GM19467 (cell line): Measurements from ENCODE around the gene COL11A2.

Experiments used
- ATAC-seq: cut with Tn5 transposase; IDR thresholded peaks from one replicate; pipeline ENCODE4 v1.9.1; 2021; ENCODE audit warnings: mild to moderate bottlenecking, moderate library complexity; ENCODE audit not compliant: unreplicated experiment

COL11A2 gene

DNA sequence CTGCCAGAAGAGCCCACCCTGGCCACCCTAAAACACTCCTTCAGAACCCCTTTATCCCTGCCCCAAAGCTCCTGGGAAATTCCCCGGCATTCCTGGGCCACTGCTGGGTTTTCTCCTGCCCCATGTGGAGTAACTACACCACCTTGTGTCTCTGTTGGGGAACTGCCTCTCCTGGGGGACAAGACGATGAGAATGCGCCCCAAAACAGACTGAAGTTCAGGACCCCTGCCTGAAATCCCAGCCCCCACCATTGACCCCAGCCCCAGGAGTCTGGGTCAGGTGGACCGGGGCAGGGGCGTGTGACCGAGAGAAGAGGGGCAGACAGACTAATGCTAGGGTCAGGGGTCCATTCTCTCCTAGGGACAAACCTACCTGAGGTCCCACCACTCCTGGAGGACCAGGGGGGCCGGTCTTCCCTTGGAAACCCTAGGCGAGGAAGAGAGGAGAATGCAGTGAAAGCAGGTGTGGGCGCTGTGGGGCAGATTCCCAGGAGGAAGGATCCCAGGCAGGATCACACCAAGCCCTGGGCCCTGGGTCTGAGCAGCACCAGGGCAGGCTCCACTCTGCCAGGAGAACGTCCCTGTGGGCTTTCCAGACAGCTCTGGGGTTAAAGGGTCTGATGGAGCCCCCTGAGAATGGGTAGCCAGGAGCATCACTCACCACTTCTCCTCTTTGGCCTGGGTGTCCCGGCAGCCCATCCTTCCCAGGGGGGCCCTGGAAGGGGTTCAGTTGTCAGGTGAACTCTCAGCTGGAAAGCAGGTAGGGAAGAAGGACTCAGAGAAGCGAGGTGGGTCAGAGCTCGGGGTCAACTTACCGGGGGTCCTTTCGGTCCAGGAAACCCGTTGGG lies 19.4 kb downstream of the COL11A2 start:
- ATAC-seq: no peak

- ATAC-seq: no peak
Measured at GRCh38 chr6:33171880-33172687, 20.2 kb downstream of the COL11A2 start.

DNA sequence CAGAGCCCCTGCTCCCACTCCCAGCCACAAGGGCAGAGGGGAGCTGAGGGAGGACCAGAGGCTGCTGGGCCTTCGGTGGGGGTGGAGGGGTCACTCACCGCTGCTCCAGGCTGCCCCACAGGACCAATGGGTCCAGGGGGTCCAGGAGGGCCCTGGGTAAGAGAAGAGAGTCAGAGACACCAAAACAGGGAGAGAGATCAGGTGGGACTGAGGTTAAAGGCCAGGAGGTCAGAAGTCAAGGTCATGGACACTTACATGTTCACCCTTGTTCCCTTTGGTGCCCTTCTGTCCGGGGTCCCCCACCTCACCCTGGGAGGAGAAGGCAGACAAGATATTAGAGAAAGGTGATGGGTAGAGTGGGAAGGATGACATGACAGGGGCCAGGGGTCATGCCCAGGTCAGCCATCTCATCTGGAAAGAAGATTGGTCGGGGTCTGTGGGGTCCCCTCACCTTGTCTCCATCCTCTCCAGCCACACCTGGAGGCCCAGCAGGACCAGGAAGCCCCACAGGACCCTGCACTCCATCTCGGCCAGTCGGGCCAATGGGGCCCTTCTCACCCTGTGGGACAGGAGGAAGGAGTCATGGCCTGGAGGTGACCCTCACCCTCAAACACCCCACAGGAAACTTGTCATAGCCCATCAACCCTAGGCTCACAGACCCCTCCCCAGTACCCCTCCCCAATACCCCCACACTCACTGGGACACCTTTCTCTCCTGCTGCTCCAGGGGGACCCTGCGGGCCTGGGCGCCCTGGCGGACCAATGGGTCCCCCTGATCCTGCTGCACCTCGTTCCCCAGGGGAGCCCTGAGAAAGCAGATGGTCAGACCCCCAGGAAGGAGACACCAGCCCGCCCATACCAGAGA lies 21.0 kb downstream of the COL11A2 start:
- ATAC-seq: no peak

- no peak for ATAC-seq
Measured at GRCh38 chr6:33170176-33171015, 21.9 kb downstream of the COL11A2 start.

DNA sequence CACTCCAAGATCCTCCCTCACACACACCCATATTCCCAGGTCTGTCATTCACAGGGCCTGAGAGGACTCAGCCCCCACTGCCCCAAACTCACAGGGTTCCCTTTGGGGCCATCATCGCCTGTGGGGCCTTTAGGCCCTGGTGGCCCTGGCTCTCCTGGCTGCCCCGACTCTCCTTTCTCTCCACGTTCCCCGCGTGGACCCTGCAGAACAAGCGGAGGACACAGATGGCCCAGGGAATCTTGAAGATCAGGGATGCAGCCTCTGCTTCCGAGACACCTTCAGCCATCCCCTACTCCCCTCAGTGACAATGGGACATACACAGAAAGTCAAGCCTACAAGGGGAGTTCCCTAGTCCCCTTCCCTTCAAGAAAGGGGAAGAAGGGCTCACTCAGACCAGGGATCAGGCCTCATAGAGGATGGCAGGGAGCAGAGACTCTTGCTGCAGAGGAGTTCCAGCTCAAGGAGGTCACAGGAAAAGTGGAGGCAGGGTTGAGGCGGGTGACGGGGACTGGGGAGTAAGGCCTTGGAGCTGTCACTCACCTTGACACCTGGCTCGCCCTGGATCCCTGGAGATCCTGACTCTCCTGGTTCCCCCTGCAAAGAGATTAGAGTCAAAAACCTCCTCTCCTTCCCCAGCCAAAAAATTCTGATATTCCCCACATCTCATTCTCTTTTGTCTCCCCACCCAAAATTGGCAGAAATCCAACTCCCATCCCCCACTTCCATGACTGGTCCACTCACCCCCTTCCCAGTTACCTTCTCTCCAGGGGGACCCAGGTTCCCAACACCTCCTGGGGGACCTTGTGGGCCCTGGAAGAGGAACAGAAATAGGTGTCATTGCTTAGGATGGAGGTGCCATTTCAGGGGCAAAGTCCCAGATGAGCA lies 22.7 kb downstream of the COL11A2 start:
- ATAC-seq: no peak

- ATAC-seq: no peak
Measured at GRCh38 chr6:33168639-33169038, 23.6 kb downstream of the COL11A2 start.

DNA sequence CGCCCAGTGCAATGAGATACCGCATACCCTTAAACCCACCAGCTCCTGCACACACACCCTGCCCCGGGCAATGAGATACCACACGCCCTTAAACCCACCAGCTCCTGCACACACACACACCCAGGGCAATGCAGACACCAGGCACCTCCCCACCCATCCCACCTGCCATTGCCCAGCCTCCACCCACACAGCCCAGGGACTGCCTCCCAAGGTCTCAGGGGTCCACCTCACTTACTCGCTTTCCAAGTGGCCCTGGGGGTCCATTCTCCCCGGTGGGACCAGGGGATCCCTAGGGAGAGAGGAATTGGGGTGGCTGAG lies 24.0 kb downstream of the COL11A2 start:
- ATAC-seq: no peak

DNA sequence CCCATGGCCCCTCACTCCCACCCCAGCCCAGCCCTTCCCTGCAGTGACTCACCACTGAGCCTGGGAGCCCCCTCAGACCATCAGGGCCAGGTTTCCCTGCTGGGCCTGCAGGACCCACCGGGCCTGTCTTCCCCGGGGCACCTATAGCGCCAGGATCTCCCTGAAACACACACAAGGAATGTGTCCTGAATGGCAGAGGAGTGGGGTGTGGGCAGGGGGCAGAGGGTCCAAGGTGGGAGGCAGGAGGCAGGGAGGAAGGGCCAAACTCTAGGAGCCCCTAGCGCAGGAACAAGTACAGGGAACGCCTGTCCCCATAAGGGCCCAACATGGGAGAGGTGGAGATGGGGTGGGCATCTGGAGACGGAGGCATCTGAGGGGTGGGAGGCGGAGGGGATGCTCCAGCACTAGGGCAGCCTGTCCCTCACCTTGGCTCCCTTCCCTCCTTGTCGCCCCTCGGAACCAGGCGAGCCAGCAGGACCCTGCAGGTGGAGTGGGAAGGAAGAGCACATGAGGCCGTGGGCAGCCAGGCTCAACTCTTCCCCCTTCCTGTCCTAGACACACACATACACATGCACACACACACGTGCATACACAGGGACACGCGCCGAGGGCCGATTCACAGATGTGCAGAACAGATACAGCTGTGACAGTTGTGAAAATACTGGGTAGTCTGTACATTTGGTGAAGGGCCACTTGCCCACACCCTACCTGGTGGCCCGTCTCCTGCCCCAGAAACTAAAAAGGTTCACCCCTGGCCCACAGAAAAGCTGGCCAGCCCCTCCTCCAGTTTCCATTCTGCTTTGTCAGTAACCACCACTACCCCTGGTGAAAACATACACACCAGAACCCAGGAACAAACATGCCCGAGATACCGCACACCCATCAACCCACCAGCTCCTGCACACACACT lies 24.6 kb downstream of the COL11A2 start:
- ATAC-seq: no peak

- ATAC-seq: no peak
Measured at GRCh38 chr6:33166811-33167210, 25.5 kb downstream of the COL11A2 start.

- no peak for ATAC-seq
Measured at GRCh38 chr6:33166363-33166762, 25.9 kb downstream of the COL11A2 start.

DNA sequence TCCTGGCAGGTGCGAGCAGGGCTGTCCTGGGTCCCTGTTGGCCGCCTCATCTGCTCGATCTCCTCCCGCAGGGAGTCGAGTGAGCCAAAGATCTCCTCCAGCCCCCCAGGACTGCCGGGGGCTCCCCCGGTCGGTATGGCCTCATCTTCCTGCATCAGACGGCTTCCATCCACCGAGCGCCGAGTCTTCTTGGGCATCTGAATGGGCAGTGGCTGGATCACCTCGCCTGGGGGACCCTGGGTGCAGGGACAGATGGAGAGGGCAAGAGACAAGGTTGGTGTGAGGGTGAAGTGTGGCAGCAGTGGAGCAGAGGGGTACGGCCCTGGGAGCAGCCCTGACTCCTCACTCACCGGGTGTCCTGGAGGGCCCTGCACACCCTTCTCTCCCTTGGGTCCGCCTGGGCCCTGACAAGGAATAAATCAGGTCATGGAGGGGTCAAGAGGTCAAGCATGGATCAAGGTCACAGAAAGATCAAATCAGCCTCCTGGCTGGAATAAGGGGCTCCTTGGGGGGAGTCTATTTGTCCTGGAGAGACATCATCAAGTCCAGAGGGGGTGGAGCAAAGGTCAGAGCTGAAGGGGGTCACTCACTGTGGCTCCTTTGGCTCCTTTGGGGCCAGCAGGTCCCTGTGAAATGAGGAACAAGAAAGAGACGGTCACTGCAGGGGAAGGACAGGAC lies 26.5 kb downstream of the COL11A2 start:
- ATAC-seq: no peak

GRCh38 chr6:33164665-33165373 lies 27.4 kb downstream of the COL11A2 start:
- ATAC-seq: no peak

DNA sequence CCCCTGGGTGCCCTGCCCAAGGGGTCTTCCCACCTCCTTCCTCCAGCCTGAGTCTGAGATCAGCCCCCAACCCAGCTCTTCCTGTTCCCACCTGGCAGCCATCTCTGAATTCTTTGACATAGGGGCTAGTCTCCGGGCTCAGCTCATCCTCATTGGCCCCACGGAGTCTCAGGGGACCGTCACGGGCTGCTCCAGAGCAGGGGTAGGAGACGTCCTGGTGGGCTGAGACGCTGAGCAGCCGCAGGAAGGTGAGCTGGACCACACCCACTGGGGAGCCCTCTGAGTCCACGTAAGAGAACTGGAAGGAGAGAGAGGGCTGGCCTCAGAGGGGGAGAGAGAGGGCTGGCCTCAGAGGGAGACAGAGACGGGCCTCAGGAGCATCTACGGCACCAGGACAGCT lies 28.1 kb downstream of the COL11A2 start:
- ATAC-seq: no peak

DNA sequence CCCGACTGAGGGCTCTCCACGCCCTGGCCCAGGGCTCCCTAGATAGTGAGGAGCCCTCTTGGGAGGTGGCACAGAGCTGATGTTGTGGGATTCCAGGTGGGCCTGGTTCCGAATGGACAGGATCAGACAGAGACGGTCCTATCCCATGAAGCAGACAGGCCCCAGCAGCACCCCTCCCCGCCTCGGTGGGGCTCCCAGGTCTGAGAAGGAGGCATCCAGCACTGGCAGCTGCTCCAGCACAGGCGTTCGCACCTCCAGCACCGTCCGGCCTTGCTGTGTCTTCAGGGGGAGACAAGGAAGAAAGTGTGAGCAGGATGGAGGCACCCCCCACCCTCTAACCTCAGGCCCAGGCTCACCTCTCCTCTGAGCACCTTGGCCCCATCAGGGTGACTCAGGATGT lies 28.7 kb downstream of the COL11A2 start:
- no peak for ATAC-seq

GRCh38 chr6:33161354-33162331 lies 30.6 kb downstream of the COL11A2 start:
- peak; percentile 60 for ATAC-seq

GRCh38 chr6:33160728-33161344 lies 31.4 kb downstream of the COL11A2 start:
- no peak for ATAC-seq
